ENCODE results near the gene ERI3. TPM values are rescaled to one million over a fixed set of nuclear protein-coding genes. Genes with fewer than 3 reads are reported as not detected.

Gene ERI3
- total RNA-seq, 1 experiment from 2014 or later, result 71.4 TPM

GRCh38 chr1:44354268-44354839 is 703 bp downstream of the ERI3 start:
- no peaks in the 10 kb centered on the region for H3K9me3 Mint-ChIP-seq (ENCODE audit: low read depth, unreplicated experiment)
- TSS peak; percentile 59 for BruUV-seq (replicated peaks)
- peaks cover 32% of the 10 kb centered on the region for H3K36me3 Mint-ChIP-seq (ENCODE audit: insufficient read depth, unreplicated experiment)
- CTCF ChIA-PET, result interaction anchor here (0.6 to 1.0 kb wide), 3 partner anchors 23 to 738 kb away, joined by 3 to 4 read pairs (median 3); no protein-coding TSS in a partner anchor
- H3K27me3 Mint-ChIP-seq (ENCODE audit: unreplicated experiment), result no peaks in the 10 kb centered on the region
- peak overlapping the region; percentile 78 for H3K27ac Mint-ChIP-seq (ENCODE audit: unreplicated experiment)
- TF ChIP-seq CTCF (IDR thresholded peaks at IDR 0.05; ENCODE audit: unreplicated experiment), result no peak
- H3K4me3 Mint-ChIP-seq (ENCODE audit: low read depth, unreplicated experiment), result peak overlapping the region; percentile 79
- H3K4me1 Mint-ChIP-seq (ENCODE audit: low read depth, unreplicated experiment), result peaks cover 32% of the 10 kb centered on the region
- no peak for DNase-seq
- intact Hi-C loops (cut with micrococcal nuclease; ENCODE audit: unreplicated experiment), result no loop called here

GRCh38 chr1:44353604-44354003 is 1.5 kb downstream of the ERI3 start:
- Mint-ChIP-seq H3K27me3 (ENCODE audit: unreplicated experiment) (no peaks in the 10 kb centered on the region), H3K27ac (ENCODE audit: unreplicated experiment) (no peak overlapping the region)

GRCh38 chr1:44351289-44351688 is 3.8 kb downstream of the ERI3 start:
- BruUV-seq (replicated peaks), result no TSS peak
- TF ChIP-seq CTCF (IDR thresholded peaks at IDR 0.05; ENCODE audit: unreplicated experiment), result no peak
- Mint-ChIP-seq H3K27me3 (ENCODE audit: unreplicated experiment) (no peaks in the 10 kb centered on the region), H3K4me3 (ENCODE audit: low read depth, unreplicated experiment) (no peak overlapping the region), H3K36me3 (ENCODE audit: insufficient read depth, unreplicated experiment) (peaks cover 32% of the 10 kb centered on the region), H3K9me3 (ENCODE audit: low read depth, unreplicated experiment) (no peaks in the 10 kb centered on the region), H3K4me1 (ENCODE audit: low read depth, unreplicated experiment) (peaks cover 29% of the 10 kb centered on the region), H3K27ac (ENCODE audit: unreplicated experiment) (no peak overlapping the region)
- intact Hi-C loops (cut with micrococcal nuclease; ENCODE audit: unreplicated experiment), result no loop called here
- DNase-seq, result no peak
- CTCF ChIA-PET, result no interaction called here

More at GRCh38 chr1:44353604-44354003, 1.5 kb downstream of the ERI3 start:
- Mint-ChIP-seq H3K9me3 (ENCODE audit: low read depth, unreplicated experiment) (no peaks in the 10 kb centered on the region), H3K36me3 (ENCODE audit: insufficient read depth, unreplicated experiment) (peaks cover 32% of the 10 kb centered on the region), H3K4me3 (ENCODE audit: low read depth, unreplicated experiment) (peak overlapping the region; percentile 79), H3K4me1 (ENCODE audit: low read depth, unreplicated experiment) (peaks cover 29% of the 10 kb centered on the region)
- DNase-seq, result no peak
- TF ChIP-seq CTCF (IDR thresholded peaks at IDR 0.05; ENCODE audit: unreplicated experiment), result no peak
- no TSS peak for BruUV-seq (replicated peaks)
- CTCF ChIA-PET, result interaction anchor here (0.5 to 1.0 kb wide), 2 partner anchors 22 to 147 kb away, joined by 3 to 11 read pairs; no protein-coding TSS in a partner anchor
- intact Hi-C loops (cut with micrococcal nuclease; ENCODE audit: unreplicated experiment), result no loop called here

- Mint-ChIP-seq H3K27me3 (ENCODE audit: unreplicated experiment) (no peaks in the 10 kb centered on the region), H3K4me1 (ENCODE audit: low read depth, unreplicated experiment) (peaks cover 24% of the 10 kb centered on the region), H3K27ac (ENCODE audit: unreplicated experiment) (no peak overlapping the region), H3K4me3 (ENCODE audit: low read depth, unreplicated experiment) (no peak overlapping the region), H3K36me3 (ENCODE audit: insufficient read depth, unreplicated experiment) (peaks cover 12% of the 10 kb centered on the region), H3K9me3 (ENCODE audit: low read depth, unreplicated experiment) (no peaks in the 10 kb centered on the region)
- CTCF ChIA-PET, result interaction anchor here (0.7 kb wide), 1 partner anchor 242 kb away, joined by 3 read pairs; no protein-coding TSS in a partner anchor
- TF ChIP-seq CTCF (IDR thresholded peaks at IDR 0.05; ENCODE audit: unreplicated experiment), result no peak
- intact Hi-C loops (cut with micrococcal nuclease; ENCODE audit: unreplicated experiment), result no loop called here
- no peak for DNase-seq
- BruUV-seq (replicated peaks), result no TSS peak
These were observed 7.0 kb downstream of the ERI3 start for GRCh38 chr1:44348061-44348485.
